Activated CD4-positive, alpha-beta T cell treated with anti-CD3 and anti-CD28 coated beads, Interleukin-2, amount 10 ng/mL, durations not matched to agents 24 days and 14 days (primary cell): Measurements from ENCODE around the gene MITD1. TPM values are rescaled to one million over a fixed set of nuclear protein-coding genes. Genes with fewer than 3 reads are reported as not detected.
A peak's percentile ranks its signal among the peaks of the same experiment; 100 is the strongest.
"Not testable (repeated sequence)": the region's sequence is repeated elsewhere in the genome, so short reads cannot be mapped to it uniquely, and the experiment has no call there.

Experiments used
- DNase-seq: peaks from one replicate; pipeline ENCODE4 v3.0.0; 2022
- H3K27ac Mint-ChIP-seq: one replicate; pipeline ENCODE4 v1.8.0; 2022; ENCODE audit warnings: mild to moderate bottlenecking, mixed read lengths
- H3K27me3 Mint-ChIP-seq: one replicate; pipeline ENCODE4 v1.8.0; 2022; ENCODE audit warnings: mixed read lengths
- H3K36me3 Mint-ChIP-seq: one replicate; pipeline ENCODE4 v1.8.0; 2022; ENCODE audit warnings: low read depth, mild to moderate bottlenecking, mixed read lengths
- H3K4me1 Mint-ChIP-seq: one replicate; pipeline ENCODE4 v1.8.0; 2021; ENCODE audit warnings: mixed read lengths
- H3K4me3 Mint-ChIP-seq: one replicate; pipeline ENCODE4 v1.8.0; 2022; ENCODE audit warnings: mild to moderate bottlenecking, moderate library complexity, mixed read lengths
- H3K9me3 Mint-ChIP-seq: one replicate; pipeline ENCODE4 v1.8.0; 2021; ENCODE audit warnings: mixed read lengths
- intact Hi-C: fragments of 100-400 bp; cut with micrococcal nuclease; formaldehyde crosslinking; loops from one replicate; pipeline ENCODE4 v1.15.1; 2023
- total RNA-seq: library from RNA; stranded (reverse); gene quantifications from 2 replicates; pipeline ENCODE4 v1.2.3, GENCODE V29; 2022

MITD1 gene
- total RNA-seq = 49.9 and 52.8 TPM in 2 replicates

- intact Hi-C loops = loop anchor here (1.0 to 10.0 kb wide), 8 partner anchors 27 to 1824 kb away; partner anchors contain the start of genes C2orf15, COA5, COX5B and LIPT1
- peak; percentile 97 for DNase-seq
- Mint-ChIP-seq H3K9me3 (no peaks in the 10 kb centered on the region), H3K36me3 (peaks cover 20% of the 10 kb centered on the region), H3K4me3 (peak within 1 kb of the TSS; percentile 100), H3K27ac (peak within 1 kb of the TSS; percentile 97), H3K27me3 (no peaks in the 10 kb centered on the region), H3K4me1 (peaks cover 43% of the 10 kb centered on the region)
Measured at GRCh38 chr2:99180755-99181623, at the start of gene MITD1, which contains the start of gene MRPL30. TSS of gene MITD1 (minus strand) at chr2:99181058. CDS start at chr2:99180981, 77 bp downstream. TSS of gene MRPL30 (plus strand) at chr2:99181184. CDS start at chr2:99186204, 5,020 bp downstream.

GRCh38 chr2:99217929-99218501 is 37.2 kb upstream of the MITD1 start:
- Mint-ChIP-seq H3K36me3 (no peaks in the 10 kb centered on the region), H3K4me3 (no peak overlapping the region), H3K27me3 (no peaks in the 10 kb centered on the region), H3K4me1 (peaks cover 2% of the 10 kb centered on the region), H3K9me3 (no peaks in the 10 kb centered on the region), H3K27ac (no peak overlapping the region)
- no peak for DNase-seq
- intact Hi-C loops = no loop called here

GRCh38 chr2:99216096-99216495 is 35.2 kb upstream of the MITD1 start:
- intact Hi-C loops = no loop called here
- no peak overlapping the region for H3K4me3 Mint-ChIP-seq
- H3K27ac Mint-ChIP-seq = no peak overlapping the region
- H3K36me3 Mint-ChIP-seq = no peaks in the 10 kb centered on the region
- DNase-seq = no peak
- no peaks in the 10 kb centered on the region for H3K27me3 Mint-ChIP-seq
- peaks cover 2% of the 10 kb centered on the region for H3K4me1 Mint-ChIP-seq
- H3K9me3 Mint-ChIP-seq = no peaks in the 10 kb centered on the region

GRCh38 chr2:99205491-99205890 is 24.6 kb upstream of the MITD1 start:
- Mint-ChIP-seq H3K36me3 (peaks cover 14% of the 10 kb centered on the region), H3K9me3 (peaks cover 22% of the 10 kb centered on the region), H3K4me1 (peaks cover 3% of the 10 kb centered on the region), H3K27ac (no peak overlapping the region), H3K4me3 (no peak overlapping the region), H3K27me3 (no peaks in the 10 kb centered on the region)
- intact Hi-C loops = no loop called here
- DNase-seq = no peak

GRCh38 chr2:99201959-99202678 is 21.3 kb upstream of the MITD1 start:
- Mint-ChIP-seq H3K4me1 (no peaks in the 10 kb centered on the region), H3K27ac (no peak overlapping the region), H3K4me3 (no peak overlapping the region), H3K36me3 (peaks cover 10% of the 10 kb centered on the region), H3K9me3 (peaks cover 22% of the 10 kb centered on the region), H3K27me3 (no peaks in the 10 kb centered on the region)
- DNase-seq = no peak
- intact Hi-C loops = no loop called here

GRCh38 chr2:99200076-99200800 is 19.4 kb upstream of the MITD1 start:
- intact Hi-C loops = no loop called here
- no peaks in the 10 kb centered on the region for H3K27me3 Mint-ChIP-seq
- H3K4me1 Mint-ChIP-seq = no peaks in the 10 kb centered on the region
- H3K4me3 Mint-ChIP-seq = no peak overlapping the region
- no peak for DNase-seq
- no peak overlapping the region for H3K27ac Mint-ChIP-seq
- H3K9me3 Mint-ChIP-seq = peaks cover 13% of the 10 kb centered on the region
- peaks cover 18% of the 10 kb centered on the region for H3K36me3 Mint-ChIP-seq

GRCh38 chr2:99198103-99198841 is 17.4 kb upstream of the MITD1 start:
- H3K9me3 Mint-ChIP-seq = peaks cover 4% of the 10 kb centered on the region

GRCh38 chr2:99192364-99192763 is 11.5 kb upstream of the MITD1 start:
- H3K9me3 Mint-ChIP-seq, H3K4me3 Mint-ChIP-seq, H3K27me3 Mint-ChIP-seq, DNase-seq, H3K27ac Mint-ChIP-seq, H3K4me1 Mint-ChIP-seq, intact Hi-C loops: not testable (repeated sequence)
- peaks cover 52% of the 10 kb centered on the region for H3K36me3 Mint-ChIP-seq

More at GRCh38 chr2:99198103-99198841, 17.4 kb upstream of the MITD1 start:
- H3K4me1 Mint-ChIP-seq = no peaks in the 10 kb centered on the region
- H3K27ac Mint-ChIP-seq = no peak overlapping the region
- H3K4me3 Mint-ChIP-seq = no peak overlapping the region
- DNase-seq = no peak
- H3K36me3 Mint-ChIP-seq = peaks cover 20% of the 10 kb centered on the region
- no peaks in the 10 kb centered on the region for H3K27me3 Mint-ChIP-seq
- intact Hi-C loops = no loop called here

GRCh38 chr2:99190548-99190947 is 9.7 kb upstream of the MITD1 start:
- peaks cover 45% of the 10 kb centered on the region for H3K36me3 Mint-ChIP-seq
- no peak overlapping the region for H3K4me3 Mint-ChIP-seq

GRCh38 chr2:99188357-99188756 is 7.5 kb upstream of the MITD1 start:
- intact Hi-C loops = loop anchor here (10.0 kb wide), 1 partner anchor 1816 kb away; the partner anchor contains the start of gene RPL31
- Mint-ChIP-seq H3K4me3 (no peak overlapping the region), H3K4me1 (peaks cover 11% of the 10 kb centered on the region), H3K9me3 (no peaks in the 10 kb centered on the region), H3K27me3 (no peaks in the 10 kb centered on the region), H3K27ac (no peak overlapping the region), H3K36me3 (peaks cover 38% of the 10 kb centered on the region)
- no peak for DNase-seq

More at GRCh38 chr2:99190548-99190947, 9.7 kb upstream of the MITD1 start:
- no peak for DNase-seq
- Mint-ChIP-seq H3K9me3 (no peaks in the 10 kb centered on the region), H3K27ac (no peak overlapping the region), H3K27me3 (no peaks in the 10 kb centered on the region), H3K4me1 (peaks cover 7% of the 10 kb centered on the region)
- intact Hi-C loops = no loop called here

GRCh38 chr2:99187011-99187410 is 6.2 kb upstream of the MITD1 start:
- intact Hi-C loops = loop anchor here (10.0 kb wide), 1 partner anchor 1818 kb away; the partner anchor contains the start of gene RPL31
- H3K9me3 Mint-ChIP-seq = no peaks in the 10 kb centered on the region
- peaks cover 15% of the 10 kb centered on the region for H3K4me1 Mint-ChIP-seq
- DNase-seq = no peak
- peaks cover 27% of the 10 kb centered on the region for H3K36me3 Mint-ChIP-seq
- H3K27ac Mint-ChIP-seq = no peak overlapping the region
- H3K4me3 Mint-ChIP-seq = no peak overlapping the region
- no peaks in the 10 kb centered on the region for H3K27me3 Mint-ChIP-seq

- peaks cover 24% of the 10 kb centered on the region for H3K4me1 Mint-ChIP-seq
- no peak for DNase-seq
- H3K9me3 Mint-ChIP-seq = no peaks in the 10 kb centered on the region
- peaks cover 19% of the 10 kb centered on the region for H3K36me3 Mint-ChIP-seq
- intact Hi-C loops = loop anchor here (5.0 to 10.0 kb wide), 4 partner anchors 118 to 1820 kb away; partner anchors contain the start of genes COA5, COX5B, RPL31 and UNC50
- no peak overlapping the region for H3K27ac Mint-ChIP-seq
- no peaks in the 10 kb centered on the region for H3K27me3 Mint-ChIP-seq
- H3K4me3 Mint-ChIP-seq = no peak overlapping the region
Measured at GRCh38 chr2:99184811-99185210, 4.0 kb upstream of the MITD1 start.
